WERI-Rb-1 (cell line): ENCODE data around the gene C1QTNF12.
"Not testable (repeated sequence)": the region's sequence is repeated elsewhere in the genome, so short reads cannot be mapped to it uniquely, and the experiment has no call there.

Experiments
- DNase-seq: peaks from one replicate; pipeline ENCODE4 v3.0.0-alpha.2; 2020
- H3K27ac ChIP-seq: fragments of 250-450 bp; sonication (Bioruptor Pico); 2 replicates; pipeline ENCODE4 v1.5.1; 2020; ENCODE audit warnings: mild to moderate bottlenecking, moderate library complexity
- H3K27me3 ChIP-seq: fragments of 250-450 bp; sonication (Bioruptor Pico); 2 replicates; pipeline ENCODE4 v1.5.1; 2021; ENCODE audit warnings: mild to moderate bottlenecking, low read depth, moderate library complexity; ENCODE audit not compliant: insufficient read depth, severe bottlenecking
- H3K36me3 ChIP-seq: fragments of 250-450 bp; sonication (Bioruptor Pico); 2 replicates; pipeline ENCODE4 v1.5.1; 2020; ENCODE audit warnings: mild to moderate bottlenecking, moderate library complexity
- H3K4me3 ChIP-seq: 2 replicates; pipeline ENCODE4 v1.5.1; 2011; ENCODE audit warnings: low read depth, mild to moderate bottlenecking, control low read depth, low read length
- H3K9me3 ChIP-seq: fragments of 250-450 bp; sonication (Bioruptor Pico); 2 replicates; pipeline ENCODE4 v1.5.1; 2021; ENCODE audit warnings: mild to moderate bottlenecking, moderate library complexity; ENCODE audit not compliant: severe bottlenecking
- TF ChIP-seq, protein P1 (sequence below): IDR thresholded peaks from 2 replicates; pipeline ENCODE4 v1.5.1; 2011; ENCODE audit warnings: low read depth, mild to moderate bottlenecking, control low read depth, inconsistent platforms, low read length

C1QTNF12 gene

DNA sequence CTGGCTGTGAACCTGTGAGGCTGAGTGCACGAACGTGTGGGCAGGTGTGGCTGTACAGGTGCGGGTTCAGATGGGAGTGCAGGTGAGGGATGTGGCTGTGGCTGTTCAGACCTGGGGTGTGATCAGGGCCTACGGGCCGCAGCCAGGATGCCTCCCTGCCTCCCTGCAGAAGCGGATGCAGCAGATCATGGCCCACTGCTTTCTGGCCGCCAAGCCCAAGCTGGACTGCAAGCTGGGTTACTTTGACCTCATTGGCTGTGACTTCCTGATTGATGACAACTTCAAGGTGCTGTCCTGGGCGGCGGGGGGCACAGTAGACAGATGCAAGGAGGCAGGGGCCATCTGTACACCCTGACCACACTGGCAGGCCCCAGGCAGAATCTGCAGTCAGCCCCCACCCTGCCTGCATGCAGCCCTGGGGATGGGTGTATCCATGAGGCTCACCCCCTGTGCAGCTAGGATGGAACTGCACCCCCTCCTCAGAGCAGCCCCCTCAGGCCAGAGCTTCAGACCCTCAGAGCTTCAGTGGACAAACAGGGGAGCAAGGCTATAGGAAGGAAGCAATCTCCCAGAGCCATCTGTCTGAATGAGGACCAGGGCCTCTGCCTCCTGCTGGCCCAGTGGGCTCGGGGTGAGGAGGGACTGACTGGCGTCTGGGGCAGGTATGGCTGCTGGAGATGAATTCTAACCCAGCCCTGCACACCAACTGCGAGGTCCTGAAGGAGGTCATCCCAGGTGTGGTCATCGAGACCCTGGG, 49.9 kb downstream of the C1QTNF12 start:
- peak; percentile 76 for DNase-seq
- Histone ChIP-seq H3K4me3 (no peak overlapping the region), H3K27ac (peak overlapping the region; percentile 55), H3K9me3 (peaks cover 9% of the 10 kb centered on the region), H3K36me3 (no peaks in the 10 kb centered on the region), H3K27me3 (no peaks in the 10 kb centered on the region)
- TF ChIP-seq, protein P1, sequence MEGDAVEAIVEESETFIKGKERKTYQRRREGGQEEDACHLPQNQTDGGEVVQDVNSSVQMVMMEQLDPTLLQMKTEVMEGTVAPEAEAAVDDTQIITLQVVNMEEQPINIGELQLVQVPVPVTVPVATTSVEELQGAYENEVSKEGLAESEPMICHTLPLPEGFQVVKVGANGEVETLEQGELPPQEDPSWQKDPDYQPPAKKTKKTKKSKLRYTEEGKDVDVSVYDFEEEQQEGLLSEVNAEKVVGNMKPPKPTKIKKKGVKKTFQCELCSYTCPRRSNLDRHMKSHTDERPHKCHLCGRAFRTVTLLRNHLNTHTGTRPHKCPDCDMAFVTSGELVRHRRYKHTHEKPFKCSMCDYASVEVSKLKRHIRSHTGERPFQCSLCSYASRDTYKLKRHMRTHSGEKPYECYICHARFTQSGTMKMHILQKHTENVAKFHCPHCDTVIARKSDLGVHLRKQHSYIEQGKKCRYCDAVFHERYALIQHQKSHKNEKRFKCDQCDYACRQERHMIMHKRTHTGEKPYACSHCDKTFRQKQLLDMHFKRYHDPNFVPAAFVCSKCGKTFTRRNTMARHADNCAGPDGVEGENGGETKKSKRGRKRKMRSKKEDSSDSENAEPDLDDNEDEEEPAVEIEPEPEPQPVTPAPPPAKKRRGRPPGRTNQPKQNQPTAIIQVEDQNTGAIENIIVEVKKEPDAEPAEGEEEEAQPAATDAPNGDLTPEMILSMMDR, result peak; percentile 30; the same call in 1 of the 2 replicates

DNA sequence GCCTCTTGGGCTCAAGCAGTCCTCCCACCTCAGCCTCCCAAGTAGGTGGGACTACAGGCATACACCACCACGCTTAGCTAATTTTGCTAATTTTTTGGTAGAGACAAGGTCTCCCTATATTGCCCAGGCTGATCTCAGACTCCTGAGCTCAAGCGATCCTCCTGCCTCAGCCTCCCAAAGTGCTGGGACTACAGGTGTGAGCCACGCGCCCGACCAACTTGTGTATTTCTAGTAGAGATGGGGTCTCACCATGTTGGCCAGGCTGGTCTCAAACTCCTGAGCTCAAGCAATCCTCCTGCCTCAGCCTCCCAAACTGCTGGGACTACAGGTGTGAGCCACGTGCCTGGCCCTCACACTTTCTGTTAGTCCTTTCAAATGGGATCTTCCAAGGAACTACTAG, 50.8 kb downstream of the C1QTNF12 start:
- not testable (repeated sequence) for H3K27me3 ChIP-seq, H3K9me3 ChIP-seq, H3K4me3 ChIP-seq, H3K27ac ChIP-seq, H3K36me3 ChIP-seq, DNase-seq

DNA sequence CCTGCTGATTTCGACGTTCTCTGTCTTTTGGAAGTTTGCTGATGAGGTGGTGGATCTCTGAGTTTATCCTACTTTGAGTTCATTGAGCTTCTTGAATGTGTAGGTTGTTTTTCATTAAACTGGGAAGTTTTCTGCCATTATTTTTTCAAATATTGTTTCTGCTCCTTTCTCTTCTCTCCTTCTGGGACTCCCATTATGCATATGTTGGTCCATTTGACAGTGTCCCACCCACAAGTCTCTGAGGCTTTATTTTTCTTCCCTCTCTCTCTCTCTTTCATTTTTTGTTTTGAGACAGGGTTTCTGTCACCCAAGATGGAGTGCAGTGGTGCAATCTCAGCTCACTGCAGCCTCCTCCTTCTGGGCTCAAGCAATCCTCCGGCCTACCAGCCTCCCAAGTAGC, 51.8 kb downstream of the C1QTNF12 start:
- Histone ChIP-seq H3K27ac (no peak overlapping the region), H3K9me3 (peaks cover 9% of the 10 kb centered on the region), H3K4me3 (no peak overlapping the region)

More for the DNA sequence above, 51.8 kb downstream of the C1QTNF12 start:
- DNase-seq, result no peak
- TF ChIP-seq, protein P1, result no peak
- Histone ChIP-seq H3K27me3 (no peaks in the 10 kb centered on the region), H3K36me3 (no peaks in the 10 kb centered on the region)
